ENCODE results near the gene SUSD1. TPM values are rescaled to one million over a fixed set of nuclear protein-coding genes. Genes with fewer than 3 reads are reported as not detected.
"Not testable (repeated sequence)": the region's sequence is repeated elsewhere in the genome, so short reads cannot be mapped to it uniquely, and the experiment has no call there.

Gene SUSD1
- total and polyA plus RNA-seq, 2 of the 13 experiments (the other 11 are each of a cell fraction or from before 2014, with no cell fraction given) = 25.9 to 32.3 TPM

DNA sequence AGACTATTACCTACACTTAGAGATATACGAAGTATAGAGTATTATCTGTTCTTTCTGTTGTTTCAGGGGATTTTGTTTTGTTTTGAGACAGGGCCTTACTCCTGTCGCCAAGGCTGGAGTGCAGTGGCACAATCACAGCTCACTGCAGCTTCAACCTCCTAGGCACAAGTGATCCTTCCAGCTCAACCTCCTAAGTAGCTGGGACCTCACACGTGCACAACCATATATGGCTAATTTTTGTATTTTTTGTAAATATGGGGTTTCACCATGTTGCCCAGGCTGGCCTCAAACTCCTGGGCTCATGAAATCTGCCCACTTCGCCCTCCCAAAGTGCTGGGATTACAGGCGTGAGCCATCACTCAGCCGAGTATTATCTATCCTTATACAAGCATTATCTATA lies 45.9 kb downstream of the SUSD1 start:
- no peak overlapping the region for H3K4me2 ChIP-seq (ENCODE audit: low read depth, low read length)
- no peak for DNase-seq (ENCODE audit: low spot score)
- no peak for ATAC-seq
- no TSS peak for BruUV-seq (replicated peaks)
- WGBS (ENCODE audit: low lambda C conversion rate) = 95% methylated on average over 6 of the region's 6 CpGs
- peaks cover 56% of the 10 kb centered on the region for H3K4me1 ChIP-seq (ENCODE audit: insufficient read depth, low read length)
- no peaks in the 10 kb centered on the region for H3K9me3 ChIP-seq (ENCODE audit: low read length)
- no peaks in the 10 kb centered on the region for H3K27me3 ChIP-seq (ENCODE audit: control insufficient read depth in 1 of 2, insufficient read depth in 2 of 2, low read length in 2 of 2)
- H3K9ac ChIP-seq (ENCODE audit: insufficient read depth, low read depth, low read length) = no peak overlapping the region
- H3K36me3 ChIP-seq (replicated peaks in 1 of 2; ENCODE audit: control insufficient read depth in 1 of 2, insufficient read depth in 2 of 2, low read length in 2 of 2) = peaks cover under 1 to 1% of the 10 kb centered on the region in 2 experiments; a peak in 2 of 5 replicates
- CTCF ChIA-PET (ENCODE audit: low intra/inter-chr PET ratio, low total read pairs) = no interaction called here
- no peak for FAIRE-seq
- TF ChIP-seq ZFP82 (CRISPR knock-in tag; IDR thresholded peaks at IDR 0.05; ENCODE audit: borderline replicate concordance) (no peak), SRF (IDR thresholded peaks at IDR 0.05; ENCODE audit: low read depth, low read length) (no peak), ZNF160 (CRISPR knock-in tag; IDR thresholded peaks at IDR 0.05) (no peak), ZNF776 (CRISPR knock-in tag; IDR thresholded peaks at IDR 0.05) (no peak), XRCC5 (optimal IDR thresholded peaks at IDR 0.05; ENCODE audit: low read length) (no peak)
- TF ChIP-seq, protein P1, sequence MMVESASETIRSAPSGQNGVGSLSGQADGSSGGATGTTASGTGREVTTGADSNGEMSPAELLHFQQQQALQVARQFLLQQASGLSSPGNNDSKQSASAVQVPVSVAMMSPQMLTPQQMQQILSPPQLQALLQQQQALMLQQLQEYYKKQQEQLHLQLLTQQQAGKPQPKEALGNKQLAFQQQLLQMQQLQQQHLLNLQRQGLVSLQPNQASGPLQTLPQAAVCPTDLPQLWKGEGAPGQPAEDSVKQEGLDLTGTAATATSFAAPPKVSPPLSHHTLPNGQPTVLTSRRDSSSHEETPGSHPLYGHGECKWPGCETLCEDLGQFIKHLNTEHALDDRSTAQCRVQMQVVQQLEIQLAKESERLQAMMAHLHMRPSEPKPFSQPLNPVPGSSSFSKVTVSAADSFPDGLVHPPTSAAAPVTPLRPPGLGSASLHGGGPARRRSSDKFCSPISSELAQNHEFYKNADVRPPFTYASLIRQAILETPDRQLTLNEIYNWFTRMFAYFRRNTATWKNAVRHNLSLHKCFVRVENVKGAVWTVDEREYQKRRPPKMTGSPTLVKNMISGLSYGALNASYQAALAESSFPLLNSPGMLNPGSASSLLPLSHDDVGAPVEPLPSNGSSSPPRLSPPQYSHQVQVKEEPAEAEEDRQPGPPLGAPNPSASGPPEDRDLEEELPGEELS (CRISPR knock-in tag; IDR thresholded peaks at IDR 0.05) = no peak
- TF ChIP-seq, protein P2, sequence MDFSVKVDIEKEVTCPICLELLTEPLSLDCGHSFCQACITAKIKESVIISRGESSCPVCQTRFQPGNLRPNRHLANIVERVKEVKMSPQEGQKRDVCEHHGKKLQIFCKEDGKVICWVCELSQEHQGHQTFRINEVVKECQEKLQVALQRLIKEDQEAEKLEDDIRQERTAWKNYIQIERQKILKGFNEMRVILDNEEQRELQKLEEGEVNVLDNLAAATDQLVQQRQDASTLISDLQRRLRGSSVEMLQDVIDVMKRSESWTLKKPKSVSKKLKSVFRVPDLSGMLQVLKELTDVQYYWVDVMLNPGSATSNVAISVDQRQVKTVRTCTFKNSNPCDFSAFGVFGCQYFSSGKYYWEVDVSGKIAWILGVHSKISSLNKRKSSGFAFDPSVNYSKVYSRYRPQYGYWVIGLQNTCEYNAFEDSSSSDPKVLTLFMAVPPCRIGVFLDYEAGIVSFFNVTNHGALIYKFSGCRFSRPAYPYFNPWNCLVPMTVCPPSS (IDR thresholded peaks at IDR 0.05) = no peak
- TF ChIP-seq, protein P3, sequence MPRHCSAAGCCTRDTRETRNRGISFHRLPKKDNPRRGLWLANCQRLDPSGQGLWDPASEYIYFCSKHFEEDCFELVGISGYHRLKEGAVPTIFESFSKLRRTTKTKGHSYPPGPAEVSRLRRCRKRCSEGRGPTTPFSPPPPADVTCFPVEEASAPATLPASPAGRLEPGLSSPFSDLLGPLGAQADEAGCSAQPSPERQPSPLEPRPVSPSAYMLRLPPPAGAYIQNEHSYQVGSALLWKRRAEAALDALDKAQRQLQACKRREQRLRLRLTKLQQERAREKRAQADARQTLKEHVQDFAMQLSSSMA (CRISPR knock-in tag; IDR thresholded peaks at IDR 0.05) = no peak
- in situ Hi-C loops (cut with HindIII; ENCODE audit: extremely low pct_ligation_motif_present, low pct_unique_long_range_greater_than_20kb) = no loop called here
- no peaks in the 10 kb centered on the region for H3K79me2 ChIP-seq (ENCODE audit: insufficient read depth, low read length)
- no peak overlapping the region for H2AFZ ChIP-seq (ENCODE audit: low read length)
- POLR2A ChIA-PET = interaction anchor here (1.6 kb wide), 1 partner anchor 10 kb away, joined by 3 read pairs; no protein-coding TSS in a partner anchor
- no peak overlapping the region for H3K4me3 ChIP-seq (replicated peaks in 1 of 3; ENCODE audit: insufficient read depth in 1 of 3, low read depth in 2 of 3, low read length in 3 of 3)
- H3K27ac ChIP-seq (ENCODE audit: extremely low read length, insufficient read depth, low read length) = no peak overlapping the region
- H4K20me1 ChIP-seq (ENCODE audit: insufficient read depth, low read length) = no peaks in the 10 kb centered on the region
- intact Hi-C loops (cut with micrococcal nuclease; ENCODE audit: unreplicated experiment) = loop anchor here (5.0 kb wide), 1 partner anchor 38 kb away; no protein-coding TSS in a partner anchor

DNA sequence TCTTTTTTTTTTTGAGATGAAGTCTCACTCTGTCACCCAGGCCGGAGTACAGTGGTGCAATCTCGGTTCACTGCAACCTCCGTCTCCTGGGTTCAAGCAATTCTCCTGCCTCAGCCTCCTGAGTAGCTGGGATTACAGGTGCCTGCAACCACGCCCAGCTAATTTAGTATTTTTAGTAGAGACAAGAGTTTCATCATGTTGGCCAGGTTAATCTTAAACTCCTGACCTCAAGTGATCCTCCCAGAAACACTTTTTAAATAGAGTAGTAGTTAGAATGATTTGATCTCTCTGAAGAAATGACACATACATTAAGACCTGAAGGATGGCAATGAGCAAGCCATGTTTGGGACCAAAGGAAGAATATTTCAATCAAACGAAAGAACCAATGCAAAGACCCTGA lies 46.7 kb downstream of the SUSD1 start:
- H3K27me3 ChIP-seq (ENCODE audit: control insufficient read depth in 1 of 2, insufficient read depth in 2 of 2, low read length in 2 of 2); H3K4me2 ChIP-seq (ENCODE audit: low read depth, low read length); H3K9ac ChIP-seq (ENCODE audit: insufficient read depth, low read depth, low read length); H3K27ac ChIP-seq (ENCODE audit: extremely low read length, insufficient read depth, low read length); H3K36me3 ChIP-seq (replicated peaks in 1 of 2; ENCODE audit: control insufficient read depth in 1 of 2, insufficient read depth in 2 of 2, low read length in 2 of 2); ATAC-seq; H4K20me1 ChIP-seq (ENCODE audit: insufficient read depth, low read length); in situ Hi-C loops (cut with HindIII; ENCODE audit: extremely low pct_ligation_motif_present, low pct_unique_long_range_greater_than_20kb); H2AFZ ChIP-seq (ENCODE audit: low read length); H3K9me3 ChIP-seq (ENCODE audit: low read length); CTCF ChIA-PET (ENCODE audit: low intra/inter-chr PET ratio, low total read pairs); H3K79me2 ChIP-seq (ENCODE audit: insufficient read depth, low read length); DNase-seq (ENCODE audit: low spot score); FAIRE-seq; H3K4me3 ChIP-seq (replicated peaks in 1 of 3; ENCODE audit: insufficient read depth in 1 of 3, low read depth in 2 of 3, low read length in 3 of 3); BruUV-seq (replicated peaks): not testable (repeated sequence)
- POLR2A ChIA-PET = interaction anchor here (1.6 kb wide), 1 partner anchor 9 kb away, joined by 3 read pairs; no protein-coding TSS in a partner anchor
- peaks cover 56% of the 10 kb centered on the region for H3K4me1 ChIP-seq (ENCODE audit: insufficient read depth, low read length)
- 95% methylated on average over 5 of the region's 5 CpGs for WGBS (ENCODE audit: low lambda C conversion rate)
- intact Hi-C loops (cut with micrococcal nuclease; ENCODE audit: unreplicated experiment) = loop anchor here (5.0 kb wide), 1 partner anchor 39 kb away; no protein-coding TSS in a partner anchor

All from HepG2 (cell line).